HK-2 (cell line): ENCODE measurements around the gene STRIP1.
"Not testable (repeated sequence)": the region's sequence is repeated elsewhere in the genome, so short reads cannot be mapped to it uniquely, and the experiment has no call there.

Source experiments
- DNase-seq: peaks from one replicate; pipeline ENCODE4 v3.0.0-alpha.2; 2018; ENCODE audit not compliant: unreplicated experiment

Gene STRIP1

GRCh38 chr1:110069404-110070281 is 35.2 kb downstream of the STRIP1 start:
- DNase-seq, result no peak

GRCh38 chr1:110070282-110070669 is 35.9 kb downstream of the STRIP1 start:
- DNase-seq, result no peak

- DNase-seq, result no peak
Observed at GRCh38 chr1:110070671-110071242, 36.3 kb downstream of the STRIP1 start, which contains the start of gene ALX3. ALX3 (minus strand) TSS chr1:110070672; CDS start chr1:110070612, 60 bp downstream.

- DNase-seq, result no peak
Observed at GRCh38 chr1:110074166-110074565, 39.7 kb downstream of the STRIP1 start.

- DNase-seq, result no peak
Observed at GRCh38 chr1:110076789-110077500, 42.5 kb downstream of the STRIP1 start.

GRCh38 chr1:110079995-110080394 is 45.6 kb downstream of the STRIP1 start:
- not testable (repeated sequence) for DNase-seq

- DNase-seq, result no peak
Observed at GRCh38 chr1:110081061-110081460, 46.6 kb downstream of the STRIP1 start.

GRCh38 chr1:110082477-110082876 is 48.1 kb downstream of the STRIP1 start:
- no peak for DNase-seq

GRCh38 chr1:110083061-110083865 is 48.8 kb downstream of the STRIP1 start:
- DNase-seq, result no peak

- DNase-seq, result no peak
Observed at GRCh38 chr1:110083866-110084226, 49.4 kb downstream of the STRIP1 start.

GRCh38 chr1:110084227-110085078 is 50.0 kb downstream of the STRIP1 start:
- no peak for DNase-seq

- no peak for DNase-seq
Observed at GRCh38 chr1:110085671-110086070, 51.2 kb downstream of the STRIP1 start.

GRCh38 chr1:110086961-110087360 is 52.5 kb downstream of the STRIP1 start:
- DNase-seq, result no peak

- peak; percentile 28 for DNase-seq
Observed at GRCh38 chr1:110087812-110088738, 53.7 kb downstream of the STRIP1 start.

- DNase-seq, result no peak
Observed at GRCh38 chr1:110088739-110089316, 54.4 kb downstream of the STRIP1 start.

- DNase-seq, result no peak
Observed at GRCh38 chr1:110089561-110090275, 55.3 kb downstream of the STRIP1 start.

- no peak for DNase-seq
Observed at GRCh38 chr1:110091381-110091780, 57.0 kb downstream of the STRIP1 start.

GRCh38 chr1:110091791-110092190 is 57.4 kb downstream of the STRIP1 start:
- no peak for DNase-seq

GRCh38 chr1:110092991-110093390 is 58.6 kb downstream of the STRIP1 start:
- DNase-seq, result no peak
